ENCODE results near the gene MAP3K7.

- TF ChIP-seq CTCF (optimal IDR thresholded peaks at IDR 0.05 in 1 of 3, IDR thresholded peaks at IDR 0.05 in 1 of 3, conservative IDR thresholded peaks at IDR 0.05 in 1 of 3; ENCODE audit: extremely low read depth in 1 of 3, insufficient read depth in 2 of 3, low read length in 3 of 3), result no peak
- TF ChIP-seq EZH2 (IDR thresholded peaks at IDR 0.05; ENCODE audit: low read length), result no peak
Observed at GRCh38 chr6:90468859-90469258, 118.0 kb downstream of the MAP3K7 start.

Data from keratinocyte (primary cell).